PC-9 (cell line): Measurements from ENCODE around the gene MAN2A2. TPM values are rescaled to one million over a fixed set of nuclear protein-coding genes. Genes with fewer than 3 reads are reported as not detected.

Experiments
- BruUV-seq: library from RNA; stranded (reverse); fragments of 400-500 nt; replicated peaks from 2 replicates; lab custom pipeline; 2021; lab: Mats Ljungman, UMichigan
- CTCF ChIA-PET: fragments of 300-600 bp; sonication (Branson Sonifier 250); formaldehyde crosslinking; loops from one replicate; lab custom pipeline; 2022; ENCODE audit warnings: antibody characterized with exemption; lab: Charles Lee
- POLR2A ChIA-PET: fragments of 300-600 bp; sonication (Branson Sonifier 250); formaldehyde crosslinking; loops from one replicate; lab custom pipeline; 2022; ENCODE audit warnings: antibody characterized with exemption; ENCODE audit not compliant: unreplicated experiment; lab: Charles Lee
- DNase-seq, 2 experiments: peaks; one replicate each; pipeline versions ENCODE4 v3.0.0 to v3.0.0-alpha.2; 2015 to 2022; ENCODE audit warnings: mixed read lengths in 1 of 2
- H2AFZ ChIP-seq: fragments of 200-600 bp; sonication (generic); 2 replicates; pipeline ENCODE4 v1.8.1; 2017; ENCODE audit warnings: antibody characterized with exemption
- H3F3A ChIP-seq: fragments of 200-600 bp; sonication (generic); 2 replicates; pipeline ENCODE4 v1.8.1; 2017; ENCODE audit warnings: antibody characterized with exemption, mild to moderate bottlenecking, low read depth; ENCODE audit not compliant: insufficient read depth
- H3K27ac ChIP-seq: fragments of 200-600 bp; sonication (generic); 2 replicates; pipeline ENCODE4 v1.6.1; 2016; ENCODE audit warnings: mixed run types
- H3K27me3 ChIP-seq: fragments of 200-600 bp; sonication (generic); 2 replicates; pipeline ENCODE4 v1.6.1; 2016; ENCODE audit warnings: low read depth, mixed run types; ENCODE audit not compliant: insufficient read depth
- H3K36me3 ChIP-seq: fragments of 200-600 bp; sonication (generic); 2 replicates; pipeline ENCODE4 v1.6.1; 2016; ENCODE audit warnings: low read depth, mixed run types
- H3K4me1 ChIP-seq: fragments of 200-600 bp; sonication (generic); replicated peaks from 2 replicates; pipeline ENCODE4 v1.6.1; 2016; ENCODE audit warnings: mixed run types; ENCODE audit not compliant: insufficient read depth
- H3K4me2 ChIP-seq: fragments of 200-600 bp; sonication (generic); 2 replicates; pipeline ENCODE4 v1.6.1; 2017; ENCODE audit warnings: mixed run types
- H3K4me3 ChIP-seq: fragments of 200-600 bp; sonication (generic); 2 replicates; pipeline ENCODE4 v1.6.1; 2016; ENCODE audit warnings: mixed run types
- H3K79me2 ChIP-seq: fragments of 200-600 bp; sonication (generic); 2 replicates; pipeline ENCODE4 v1.6.1; 2017; ENCODE audit warnings: low read depth, mixed run types
- H3K9me2 ChIP-seq: fragments of 200-600 bp; sonication (generic); 2 replicates; pipeline ENCODE4 v1.8.1; 2017; ENCODE audit warnings: mild to moderate bottlenecking; ENCODE audit not compliant: insufficient read depth
- H3K9me3 ChIP-seq: fragments of 200-600 bp; sonication (generic); 2 replicates; pipeline ENCODE4 v1.8.1; 2016; ENCODE audit warnings: low read depth; ENCODE audit not compliant: insufficient read depth
- H4K20me1 ChIP-seq: fragments of 200-600 bp; sonication (generic); 2 replicates; pipeline ENCODE4 v1.8.1; 2017; ENCODE audit not compliant: insufficient read depth
- CTCF ChIP-seq: fragments of 200-600 bp; sonication (generic); conservative IDR thresholded peaks from 2 replicates; pipeline ENCODE4 v1.6.1; 2017; ENCODE audit warnings: mixed run types, antibody characterized with exemption, mild to moderate bottlenecking, moderate library complexity
- EZH2 ChIP-seq: fragments of 200-600 bp; sonication (generic); IDR thresholded peaks from 2 replicates; pipeline ENCODE4 v1.8.0; 2017; ENCODE audit warnings: antibody characterized with exemption, low read depth
- intact Hi-C: fragments of 100-400 bp; cut with micrococcal nuclease; formaldehyde crosslinking; loops from one replicate; pipeline ENCODE4 v1.10.0; 2022; ENCODE audit not compliant: unreplicated experiment
- total RNA-seq: library from RNA; stranded (reverse); gene quantifications from 2 replicates; pipeline ENCODE4 v1.2.3, GENCODE V29; 2021

The MAN2A2 gene
- total RNA-seq, 1 experiment from 2014 or later = 27.1 TPM

- H4K20me1 ChIP-seq = peaks cover 26% of the 10 kb centered on the region
- no peak overlapping the region for H3K4me3 ChIP-seq
- H3K4me2 ChIP-seq = no peak overlapping the region
- ChIA-PET POLR2A (no interaction called here), CTCF (no interaction called here)
- peaks cover 9% of the 10 kb centered on the region; the same call in 1 of the 2 replicates for H3K36me3 ChIP-seq
- peaks cover 23% of the 10 kb centered on the region; the same call in 1 of the 2 replicates for H3F3A ChIP-seq
- BruUV-seq = no TSS peak
- intact Hi-C loops = no loop called here
- H2AFZ ChIP-seq = no peak overlapping the region
- H3K9me2 ChIP-seq = no peaks in the 10 kb centered on the region
- no peak for DNase-seq
- H3K79me2 ChIP-seq = peaks cover 31% of the 10 kb centered on the region
- TF ChIP-seq CTCF = no peak
- TF ChIP-seq EZH2 = no peak
- no peaks in the 10 kb centered on the region for H3K27me3 ChIP-seq
- no peak overlapping the region for H3K27ac ChIP-seq
- no peaks in the 10 kb centered on the region for H3K9me3 ChIP-seq
- peaks cover 25% of the 10 kb centered on the region for H3K4me1 ChIP-seq
These were observed 27.5 kb upstream of the MAN2A2 start for GRCh38 chr15:90875549-90875981.

DNA sequence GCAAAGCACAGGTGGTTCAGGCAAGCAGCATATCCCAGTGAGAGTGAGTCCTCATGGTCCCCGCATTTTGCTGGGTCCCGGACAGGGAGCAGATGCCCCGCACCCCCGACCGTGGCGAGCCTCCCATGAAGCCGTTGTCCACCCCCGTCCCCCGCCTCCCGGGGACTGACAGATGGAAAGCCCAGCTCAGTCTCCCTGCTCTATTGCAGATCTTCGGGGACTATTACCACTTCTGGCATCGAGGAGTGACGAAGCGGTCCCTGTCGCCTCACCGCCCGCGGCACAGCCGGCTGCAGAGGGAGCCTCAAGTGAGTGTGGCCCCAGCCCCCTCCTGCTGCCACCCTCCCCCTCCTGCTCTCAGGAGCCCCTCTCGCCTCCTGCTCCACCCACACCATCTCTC lies 27.1 kb upstream of the MAN2A2 start:
- Histone ChIP-seq H3K9me2 (no peaks in the 10 kb centered on the region), H3K4me3 (no peak overlapping the region), H2AFZ (no peak overlapping the region), H3K27me3 (no peaks in the 10 kb centered on the region), H3K36me3 (peaks cover 9% of the 10 kb centered on the region; the same call in 1 of the 2 replicates), H3K9me3 (no peaks in the 10 kb centered on the region), H4K20me1 (peaks cover 26% of the 10 kb centered on the region), H3K27ac (no peak overlapping the region), H3F3A (peaks cover 19% of the 10 kb centered on the region; the same call in 1 of the 2 replicates), H3K4me1 (peaks cover 22% of the 10 kb centered on the region), H3K4me2 (no peak overlapping the region), H3K79me2 (peaks cover 26% of the 10 kb centered on the region)
- intact Hi-C loops = no loop called here
- no peak for DNase-seq
- TF ChIP-seq CTCF (no peak), EZH2 (no peak)
- POLR2A ChIA-PET = no interaction called here
- no TSS peak for BruUV-seq
- CTCF ChIA-PET = no interaction called here

DNA sequence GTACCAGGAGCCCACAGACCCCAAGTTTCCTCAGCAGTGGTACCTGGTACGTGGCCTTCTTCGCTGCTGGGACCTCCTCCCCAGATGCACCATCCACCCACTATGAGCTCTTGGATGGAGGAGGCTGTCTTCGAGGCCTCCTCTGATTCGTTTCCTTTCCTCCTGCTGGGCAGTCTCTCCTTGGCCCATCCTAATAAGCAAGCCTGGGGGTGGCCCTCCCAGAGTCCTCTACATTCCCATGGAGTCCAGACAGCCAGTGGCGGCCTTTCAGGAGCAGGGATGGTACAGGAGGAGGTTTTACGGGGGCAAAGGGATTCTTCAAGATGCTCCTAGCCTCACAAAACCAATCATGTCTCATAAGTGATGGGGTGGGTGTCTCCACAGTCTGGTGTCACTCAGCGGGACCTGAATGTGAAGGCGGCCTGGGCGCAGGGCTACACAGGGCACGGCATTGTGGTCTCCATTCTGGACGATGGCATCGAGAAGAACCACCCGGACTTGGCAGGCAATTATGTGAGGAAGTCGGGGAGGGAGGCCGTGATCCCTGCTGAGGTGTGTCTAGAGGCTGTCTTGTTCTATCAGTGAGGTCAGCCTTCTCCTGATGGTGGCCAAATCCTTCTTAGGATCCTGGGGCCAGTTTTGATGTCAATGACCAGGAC lies 26.5 kb upstream of the MAN2A2 start:
- no peak for DNase-seq
- H3K79me2 ChIP-seq = peaks cover 25% of the 10 kb centered on the region
- intact Hi-C loops = no loop called here
- ChIA-PET CTCF (no interaction called here), POLR2A (no interaction called here)
- no peak for TF ChIP-seq CTCF
- TF ChIP-seq EZH2 = no peak
- no peak overlapping the region for H2AFZ ChIP-seq
- H3K36me3 ChIP-seq = peaks cover 9% of the 10 kb centered on the region; the same call in 1 of the 2 replicates
- H3K9me3 ChIP-seq = no peaks in the 10 kb centered on the region
- no peaks in the 10 kb centered on the region for H3K27me3 ChIP-seq
- no peak overlapping the region for H3K27ac ChIP-seq
- H3K4me1 ChIP-seq = peaks cover 22% of the 10 kb centered on the region
- no peak overlapping the region for H3K4me2 ChIP-seq
- no TSS peak for BruUV-seq
- peaks cover 19% of the 10 kb centered on the region; the same call in 1 of the 2 replicates for H3F3A ChIP-seq
- H3K9me2 ChIP-seq = no peaks in the 10 kb centered on the region
- peaks cover 26% of the 10 kb centered on the region for H4K20me1 ChIP-seq
- no peak overlapping the region for H3K4me3 ChIP-seq
